Endometrial microvascular endothelial cells (primary cell): ENCODE results near the gene CD19. TPM values are rescaled to one million over a fixed set of nuclear protein-coding genes. Genes with fewer than 3 reads are reported as not detected.
"Not testable (repeated sequence)": the region's sequence is repeated elsewhere in the genome, so short reads cannot be mapped to it uniquely, and the experiment has no call there.

ENCODE experiments used
- in situ Hi-C: cut with HindIII; loops from 2 replicates; pipeline ENCODE4 v1.10.0; 2017; ENCODE audit warnings: low sequenced_read_pairs, low pct_unique_long_range_greater_than_20kb; ENCODE audit errors: inconsistent ontology term
- total RNA-seq: library from RNA; depleted of rRNA; stranded (reverse); fragments of >200 nt; gene quantifications from one replicate; pipeline ENCODE4 v1.2.3, GENCODE V29; 2015; ENCODE audit errors: inconsistent ontology term

Gene CD19
- total RNA-seq, 1 donor from 2014 or later = not detected

DNA sequence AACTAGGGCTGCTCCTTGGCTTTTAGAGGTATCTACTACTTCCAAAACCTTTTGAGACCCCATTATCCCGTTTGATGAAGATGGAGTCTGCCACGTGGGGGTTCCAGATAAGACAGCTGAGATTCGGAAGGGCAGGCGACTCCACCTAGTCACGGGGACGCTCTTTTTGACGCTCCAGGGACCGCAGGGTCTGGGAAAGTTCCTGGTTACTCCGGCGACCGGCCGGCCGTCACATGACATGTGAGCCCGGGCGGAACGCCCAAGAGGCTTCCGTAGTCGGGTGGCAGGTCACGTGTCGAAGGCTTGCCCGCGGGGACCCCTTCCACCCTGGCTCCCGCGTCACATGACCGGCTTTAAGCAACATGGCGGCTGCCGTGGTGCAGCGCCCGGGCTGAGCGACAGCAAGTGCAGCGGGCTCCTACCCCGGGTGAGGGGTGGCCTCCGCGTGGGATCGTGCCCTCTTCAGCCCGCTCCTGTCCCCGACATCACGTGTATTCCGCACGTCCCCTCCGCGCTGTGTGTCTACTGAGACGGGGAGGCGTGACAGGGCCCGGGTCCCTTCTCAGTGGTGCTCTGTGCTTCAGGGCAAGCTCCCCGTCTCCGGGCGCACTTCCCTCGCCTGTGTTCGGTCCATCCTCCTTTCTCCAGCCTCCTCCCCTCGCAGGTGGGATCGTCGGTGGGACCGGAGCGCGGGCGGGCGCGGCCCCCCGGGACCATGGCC is 42.8 kb downstream of the CD19 start, which contains the start of gene SPNS1:
TSS of gene SPNS1 (plus strand) at position 342 of the 721 bp plus-strand sequence. CDS start at position 716, 374 bp downstream.
- in situ Hi-C loops = no loop called here

DNA sequence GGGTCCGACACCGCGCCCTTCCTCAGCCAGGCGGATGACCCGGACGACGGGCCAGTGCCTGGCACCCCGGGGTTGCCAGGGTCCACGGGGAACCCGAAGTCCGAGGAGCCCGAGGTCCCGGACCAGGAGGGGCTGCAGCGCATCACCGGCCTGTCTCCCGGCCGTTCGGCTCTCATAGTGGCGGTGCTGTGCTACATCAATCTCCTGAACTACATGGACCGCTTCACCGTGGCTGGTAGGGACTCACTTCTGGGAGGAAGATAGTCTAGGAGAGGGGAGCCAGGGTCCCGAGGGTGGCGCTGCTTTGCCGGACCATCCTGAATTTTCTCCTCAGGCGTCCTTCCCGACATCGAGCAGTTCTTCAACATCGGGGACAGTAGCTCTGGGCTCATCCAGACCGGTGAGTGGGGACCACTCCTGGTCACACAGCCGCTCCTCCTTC is 43.4 kb downstream of the CD19 start:
- in situ Hi-C loops = no loop called here

DNA sequence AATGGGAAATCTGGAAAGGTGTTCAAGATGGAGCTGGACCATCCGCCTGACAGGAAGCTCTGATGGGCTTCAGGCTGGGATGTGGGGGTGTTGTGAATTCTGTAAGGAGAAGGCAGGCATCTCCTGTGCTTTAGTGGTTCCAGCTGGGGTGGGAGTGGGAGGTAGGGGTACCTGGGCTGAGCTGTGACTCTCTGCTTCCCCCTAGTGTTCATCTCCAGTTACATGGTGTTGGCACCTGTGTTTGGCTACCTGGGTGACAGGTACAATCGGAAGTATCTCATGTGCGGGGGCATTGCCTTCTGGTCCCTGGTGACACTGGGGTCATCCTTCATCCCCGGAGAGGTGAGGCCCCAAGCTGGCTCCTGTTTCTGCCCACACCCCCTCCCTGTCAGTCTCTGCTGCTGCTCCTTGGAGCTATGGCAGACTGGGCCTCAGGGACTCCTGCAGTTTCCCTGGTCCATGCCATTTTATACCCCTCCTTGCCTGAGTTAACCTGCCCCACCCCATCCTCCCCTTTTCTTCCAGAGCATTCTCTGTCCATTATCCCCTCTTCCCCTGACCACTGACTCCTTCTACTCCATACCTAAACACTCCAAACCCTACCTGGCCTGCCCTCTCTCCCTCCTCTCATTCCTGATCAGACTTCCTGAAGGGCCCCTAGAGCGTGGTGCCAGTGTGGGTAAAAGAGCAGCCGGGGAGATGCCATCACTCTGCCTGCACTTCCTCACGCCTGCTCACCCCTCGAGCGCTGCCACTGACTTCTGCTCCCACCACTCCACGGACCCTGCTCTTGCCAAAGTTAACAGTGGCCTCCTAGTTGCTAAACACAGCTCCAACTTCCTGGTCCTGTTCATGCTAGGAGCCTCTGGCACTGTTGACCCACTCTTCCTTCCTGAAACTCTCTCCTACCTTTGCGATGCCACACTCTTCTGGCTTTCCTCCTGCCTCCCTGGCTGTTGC is 46.2 kb downstream of the CD19 start:
- in situ Hi-C loops = no loop called here

DNA sequence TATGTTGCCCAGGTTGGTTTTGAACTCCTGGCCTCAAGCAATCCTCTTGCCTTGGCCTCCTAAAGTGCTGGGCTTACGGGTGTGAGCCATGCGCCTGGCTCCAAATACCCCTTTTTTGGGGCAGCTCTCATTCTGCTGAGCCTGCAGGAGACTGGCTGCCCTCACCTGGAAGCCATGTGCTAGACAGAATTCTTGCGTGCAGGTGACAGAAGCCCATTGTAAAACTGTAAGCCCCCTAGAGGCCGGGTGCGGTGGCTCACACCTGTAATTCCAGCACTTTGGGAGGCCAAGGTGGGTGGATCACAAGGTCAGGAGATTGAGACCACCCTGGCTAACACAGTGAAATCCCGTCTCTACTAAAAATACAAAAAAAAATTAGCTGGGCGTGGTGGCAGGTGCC is 48.6 kb downstream of the CD19 start:
- in situ Hi-C loops = not testable (repeated sequence)

DNA sequence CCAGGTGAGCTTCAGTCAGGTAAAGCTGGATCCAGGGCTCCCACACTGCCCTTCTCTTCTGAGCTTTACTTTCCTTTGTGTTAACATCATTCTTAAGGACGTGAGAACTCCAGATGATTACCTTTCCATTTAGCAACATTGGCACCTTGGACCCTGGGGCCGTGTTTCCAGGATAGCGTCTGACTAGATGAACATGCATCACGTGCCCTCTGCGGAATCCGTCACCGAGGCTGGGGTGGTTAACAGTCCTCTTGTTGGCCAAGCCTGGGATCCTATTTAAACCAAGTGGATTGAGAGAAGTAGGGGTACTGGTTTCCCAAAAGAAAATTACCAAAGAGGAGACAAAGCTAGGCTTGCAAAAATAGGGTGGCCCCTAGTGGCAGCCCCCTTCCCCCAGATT is 49.2 kb downstream of the CD19 start:
- in situ Hi-C loops = no loop called here

DNA sequence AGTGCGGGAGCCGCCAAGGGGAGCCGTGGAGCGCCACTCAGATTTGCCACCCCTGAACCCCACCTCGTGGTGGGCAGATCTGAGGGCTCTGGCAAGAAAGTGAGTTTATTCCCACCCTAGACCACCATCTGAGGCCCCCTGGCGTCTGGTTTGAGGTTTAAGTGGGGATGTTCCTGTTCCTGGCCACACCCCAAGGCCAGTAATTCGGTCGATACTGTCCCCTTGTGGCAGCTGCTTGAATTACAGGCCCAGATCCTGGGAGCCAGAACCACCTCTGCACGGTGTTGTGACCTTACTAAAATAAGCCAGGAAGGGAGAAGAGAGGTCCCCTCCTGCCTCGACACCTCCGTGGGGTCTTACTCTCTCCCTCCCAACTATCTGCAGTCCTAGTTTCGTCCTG is 49.7 kb downstream of the CD19 start:
- in situ Hi-C loops = no loop called here

DNA sequence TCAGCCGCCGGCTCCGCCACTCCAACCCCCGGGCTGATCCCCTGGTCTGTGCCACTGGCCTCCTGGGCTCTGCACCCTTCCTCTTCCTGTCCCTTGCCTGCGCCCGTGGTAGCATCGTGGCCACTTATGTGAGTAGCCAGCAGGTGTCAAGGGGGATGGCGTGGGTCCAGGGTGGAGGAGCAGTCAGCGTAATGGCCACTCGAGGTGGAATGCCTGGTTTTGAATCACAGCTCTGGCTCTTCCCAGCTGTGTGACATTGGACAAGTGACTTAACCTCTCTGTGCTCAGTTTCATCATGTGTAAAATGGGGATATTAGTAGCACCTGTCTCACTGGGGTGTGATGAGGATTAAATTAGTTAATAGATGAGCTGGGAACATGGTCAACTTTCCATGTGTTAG is 50.6 kb downstream of the CD19 start:
- in situ Hi-C loops = no loop called here

DNA sequence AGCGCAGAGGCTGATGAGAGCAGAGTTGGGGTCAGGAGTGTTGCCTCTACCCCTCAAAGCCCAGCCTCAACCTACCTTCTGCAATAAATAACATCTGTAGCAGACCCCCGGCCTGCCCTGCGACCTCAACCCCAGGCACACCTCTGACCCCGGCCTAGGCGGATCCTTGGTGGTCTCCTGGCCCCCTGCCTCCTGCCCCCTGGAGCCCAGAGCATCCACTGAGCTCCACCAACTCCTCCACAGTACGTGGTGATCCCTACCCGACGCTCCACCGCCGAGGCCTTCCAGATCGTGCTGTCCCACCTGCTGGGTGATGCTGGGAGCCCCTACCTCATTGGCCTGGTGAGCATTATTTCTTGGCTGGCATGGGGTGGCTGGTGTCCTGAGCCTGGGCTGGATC is 51.2 kb downstream of the CD19 start:
- in situ Hi-C loops = no loop called here

DNA sequence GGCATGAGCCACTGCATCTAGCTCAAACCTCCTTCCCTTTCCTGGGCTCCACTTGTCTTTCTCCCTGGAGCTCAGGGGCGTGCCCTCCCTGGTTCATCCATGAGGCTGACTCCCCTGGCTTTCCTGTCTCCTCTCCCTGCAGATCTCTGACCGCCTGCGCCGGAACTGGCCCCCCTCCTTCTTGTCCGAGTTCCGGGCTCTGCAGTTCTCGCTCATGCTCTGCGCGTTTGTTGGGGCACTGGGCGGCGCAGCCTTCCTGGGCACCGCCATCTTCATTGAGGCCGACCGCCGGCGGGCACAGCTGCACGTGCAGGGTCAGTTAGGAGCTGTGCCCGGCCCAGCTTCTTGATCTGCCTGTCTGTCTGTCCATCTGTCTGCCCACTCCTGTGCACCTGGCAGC is 51.9 kb downstream of the CD19 start:
- in situ Hi-C loops = no loop called here

DNA sequence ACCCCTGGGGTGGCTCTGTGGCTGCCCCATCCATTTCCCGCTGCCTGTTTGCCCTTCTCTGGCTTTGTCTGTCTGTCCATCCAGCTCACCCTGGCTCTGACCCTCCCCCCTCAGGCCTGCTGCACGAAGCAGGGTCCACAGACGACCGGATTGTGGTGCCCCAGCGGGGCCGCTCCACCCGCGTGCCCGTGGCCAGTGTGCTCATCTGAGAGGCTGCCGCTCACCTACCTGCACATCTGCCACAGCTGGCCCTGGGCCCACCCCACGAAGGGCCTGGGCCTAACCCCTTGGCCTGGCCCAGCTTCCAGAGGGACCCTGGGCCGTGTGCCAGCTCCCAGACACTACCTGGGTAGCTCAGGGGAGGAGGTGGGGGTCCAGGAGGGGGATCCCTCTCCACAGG is 52.3 kb downstream of the CD19 start:
- in situ Hi-C loops = no loop called here

DNA sequence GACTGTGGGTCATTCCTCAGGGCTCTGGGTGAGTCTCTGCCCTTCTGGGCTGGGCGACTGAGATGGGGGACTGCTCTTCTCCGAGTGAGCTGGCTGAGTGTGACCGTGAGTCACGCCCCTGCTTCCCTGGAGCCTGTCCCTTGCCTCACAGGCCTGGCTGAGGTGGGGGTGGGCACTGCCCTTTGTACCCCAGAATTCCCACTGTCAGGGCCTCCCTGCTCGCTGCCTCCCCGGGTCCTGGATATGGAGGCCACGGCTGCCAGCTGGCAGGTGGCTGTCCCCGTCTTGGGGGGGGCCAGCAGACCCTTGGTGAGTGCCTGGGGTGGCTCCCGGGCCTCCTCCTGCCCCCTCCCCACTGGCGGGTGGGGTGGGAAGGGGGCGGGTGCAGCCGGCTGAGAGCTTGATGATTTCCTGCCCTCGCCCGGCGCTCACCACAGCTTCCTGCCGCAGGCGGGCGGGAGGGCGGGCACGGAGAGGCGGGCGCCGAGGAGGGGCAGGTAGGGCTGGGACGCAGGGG is 52.9 kb downstream of the CD19 start, which contains the start of gene LAT:
TSS of gene LAT (plus strand) at position 434 of the 517 bp plus-strand sequence. CDS start 366 bp downstream, outside the sequence.
- in situ Hi-C loops = no loop called here

DNA sequence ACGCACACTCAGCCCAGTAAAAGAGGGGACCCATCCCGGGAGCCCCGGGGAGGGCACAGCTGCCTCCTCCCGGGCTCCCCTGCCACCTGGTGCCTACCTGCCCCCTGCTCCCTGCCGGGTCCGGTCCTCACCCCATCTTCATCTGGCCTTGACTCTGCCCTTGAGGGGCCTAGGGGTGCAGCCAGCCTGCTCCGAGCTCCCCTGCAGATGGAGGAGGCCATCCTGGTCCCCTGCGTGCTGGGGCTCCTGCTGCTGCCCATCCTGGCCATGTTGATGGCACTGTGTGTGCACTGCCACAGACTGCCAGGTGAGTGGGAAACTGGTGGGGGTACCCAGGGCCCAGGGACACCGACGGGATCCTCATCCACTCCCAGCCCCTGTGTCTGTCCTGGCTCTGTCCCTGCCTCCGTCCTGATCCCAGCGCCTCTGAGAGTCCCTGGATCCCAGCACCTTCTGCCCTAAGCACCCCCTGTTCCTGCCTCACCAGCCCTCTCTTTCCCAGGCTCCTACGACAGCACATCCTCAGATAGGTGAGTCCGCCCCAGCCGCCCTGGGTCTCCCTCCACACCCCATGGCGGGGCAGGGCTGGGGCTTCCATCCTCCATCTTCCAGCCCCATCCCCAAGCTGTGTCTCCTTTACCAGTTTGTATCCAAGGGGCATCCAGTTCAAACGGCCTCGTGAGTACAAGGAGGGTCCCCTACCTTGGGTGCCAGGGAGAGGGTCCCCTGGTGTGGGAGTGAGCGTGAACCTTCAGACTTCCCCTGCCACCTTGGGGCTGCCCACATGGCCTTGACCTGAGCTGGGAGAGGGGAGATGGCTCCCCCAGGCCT is 53.7 kb downstream of the CD19 start:
- in situ Hi-C loops = no loop called here

DNA sequence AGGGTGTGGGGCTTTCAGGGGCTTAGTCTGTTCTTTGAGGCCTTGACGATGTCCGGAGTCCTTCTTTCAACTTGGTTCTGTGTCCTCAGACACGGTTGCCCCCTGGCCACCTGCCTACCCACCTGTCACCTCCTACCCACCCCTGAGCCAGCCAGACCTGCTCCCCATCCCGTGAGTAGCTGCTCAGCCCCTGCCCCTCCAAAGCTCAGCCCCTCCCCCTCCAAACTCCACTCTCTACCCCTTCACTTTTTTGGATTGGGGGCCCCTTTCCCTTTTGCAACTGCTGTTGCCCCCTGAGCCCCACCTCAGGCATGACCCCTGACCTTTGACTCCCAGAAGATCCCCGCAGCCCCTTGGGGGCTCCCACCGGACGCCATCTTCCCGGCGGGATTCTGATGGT is 54.3 kb downstream of the CD19 start:
- in situ Hi-C loops = no loop called here

DNA sequence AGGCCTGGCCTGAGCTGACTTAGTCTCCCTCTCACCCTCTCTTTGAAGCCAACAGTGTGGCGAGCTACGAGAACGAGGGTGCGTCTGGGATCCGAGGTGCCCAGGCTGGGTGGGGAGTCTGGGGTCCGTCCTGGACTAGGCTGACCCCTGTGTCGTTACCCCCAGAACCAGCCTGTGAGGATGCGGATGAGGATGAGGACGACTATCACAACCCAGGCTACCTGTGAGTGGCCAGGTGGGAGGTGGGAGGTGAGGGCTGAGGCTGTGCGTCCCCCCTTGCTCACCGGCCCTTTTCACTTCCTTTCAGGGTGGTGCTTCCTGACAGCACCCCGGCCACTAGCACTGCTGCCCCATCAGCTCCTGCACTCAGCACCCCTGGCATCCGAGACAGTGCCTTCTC is 54.7 kb downstream of the CD19 start:
- in situ Hi-C loops = no loop called here

DNA sequence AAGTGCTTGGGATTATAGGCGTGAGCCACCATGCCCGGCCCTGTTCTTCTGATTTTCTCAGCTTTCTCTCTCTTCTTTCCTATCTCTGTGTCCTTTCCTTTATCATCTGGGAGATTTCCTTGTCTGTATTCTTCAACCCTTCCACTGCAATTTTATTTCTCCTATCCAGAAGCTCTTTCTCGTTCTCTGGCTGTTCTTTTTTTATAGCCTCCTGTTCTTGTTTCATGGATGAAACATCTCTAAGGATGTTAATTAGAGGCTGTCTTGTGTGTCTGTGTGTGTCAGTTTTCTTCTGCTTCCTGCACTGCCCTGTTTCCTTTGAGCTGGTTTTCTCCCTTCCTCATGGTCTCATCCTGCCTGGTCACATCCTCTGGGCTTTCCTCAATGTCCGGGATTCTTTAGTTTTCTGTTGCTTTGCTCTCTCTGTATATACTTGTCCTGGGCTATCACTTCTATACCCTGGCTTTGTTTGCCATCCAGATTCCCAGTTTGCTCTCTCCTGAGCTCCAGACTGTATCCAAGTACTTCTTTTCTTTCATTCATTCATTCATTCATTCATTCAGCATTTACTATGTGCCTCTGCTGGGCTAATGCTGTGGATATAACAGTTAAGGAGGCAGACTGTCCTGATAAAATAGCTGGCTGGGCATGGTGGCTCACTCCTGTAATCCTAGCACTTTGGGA is 55.5 kb downstream of the CD19 start:
- in situ Hi-C loops = no loop called here
